Mammary epithelial cell (primary cell): ENCODE measurements around the gene ZNF234.

Source experiments
- CTCF ChIP-seq, 2 donors: IDR thresholded peaks in 1 of 2; conservative IDR thresholded peaks in 1 of 2; 2 replicates each; pipeline ENCODE4 v1.5.1; 2011 to 2012; ENCODE audit warnings: inconsistent platforms in 2 of 2, low read length in 2 of 2, mild to moderate bottlenecking in 2 of 2, control low read depth in 1 of 2, low read depth in 1 of 2; ENCODE audit not compliant: insufficient read depth in 1 of 2; ENCODE audit errors: extremely low read depth in 1 of 2
- EZH2 ChIP-seq: IDR thresholded peaks from 2 replicates; pipeline ENCODE4 v1.6.1; 2012; ENCODE audit warnings: low read length, inconsistent platforms, borderline replicate concordance

GRCh38 chr19:44196772-44197171 is 55.4 kb downstream of the ZNF234 start:
- TF ChIP-seq CTCF (conservative IDR thresholded peaks at IDR 0.05 in 1 of 2, IDR thresholded peaks at IDR 0.05 in 1 of 2; ENCODE audit: extremely low read depth in 1 of 2, insufficient read depth in 1 of 2, low read depth in 1 of 2, low read length in 2 of 2) (no peak), EZH2 (no peak)
